Measurements from ENCODE around the gene PERM1. TPM values are rescaled to one million over a fixed set of nuclear protein-coding genes. Genes with fewer than 3 reads are reported as not detected.

PERM1 gene
- total and polyA plus RNA-seq, 5 experiments from 2014 or later = not detected

- peaks cover 17 to 30% (median 20%) of the 10 kb centered on the region in 4 donors for H3K4me1 Mint-ChIP-seq
- H3K36me3 Mint-ChIP-seq = peaks cover 0 to 4% (median 0%) of the 10 kb centered on the region in 3 donors
- ATAC-seq (peak in 1 of 2 donors; percentile 4), DNase-seq (no peak)
- peaks cover 13 to 62% (median 25%) of the 10 kb centered on the region in 5 donors for H3K27me3 Mint-ChIP-seq
- H3K9me3 Mint-ChIP-seq = no peaks in the 10 kb centered on the region
- POLR2A ChIA-PET = interaction anchor here (0.7 to 3.6 kb wide), 2 partner anchors 13 to 17 kb away, joined by 3 to 26 read pairs; partner anchors contain the start of gene ISG15
- peak overlapping the region in 8 of 10 donors; percentile 76 to 96 (median 91) for H3K27ac Mint-ChIP-seq
- peak overlapping the region; percentile 50 to 85 (median 76) for H3K4me3 Mint-ChIP-seq
These were observed 19.3 kb upstream of the PERM1 start for GRCh38 chr1:1001057-1001783.

GRCh38 chr1:1000357-1001056 lies 18.6 kb upstream of the PERM1 start:
- Mint-ChIP-seq H3K9me3 (no peaks in the 10 kb centered on the region), H3K4me3 (peak overlapping the region; percentile 50 to 85 (median 76)), H3K36me3 (peaks cover 0 to 4% (median 0%) of the 10 kb centered on the region in 3 donors), H3K27me3 (peaks cover 13 to 61% (median 26%) of the 10 kb centered on the region in 5 donors), H3K4me1 (peaks cover 19 to 38% (median 24%) of the 10 kb centered on the region in 4 donors), H3K27ac (peak overlapping the region in 8 of 10 donors; percentile 76 to 96 (median 91))
- DNase-seq (peak; percentile 64 to 88 (median 76)), ATAC-seq (peak; percentile 20 to 58)
- POLR2A ChIA-PET = interaction anchor here (0.7 to 3.6 kb wide), 2 partner anchors 14 to 16 kb away, joined by 3 to 26 read pairs; partner anchors contain the start of gene ISG15

- DNase-seq = peak in 7 of 10 donors; percentile 44 to 57 (median 50)
- Mint-ChIP-seq H3K36me3 (no peaks in the 10 kb centered on the region), H3K4me3 (peak within 1 kb of the TSS; percentile 60 to 85 (median 76)), H3K27ac (peak within 1 kb of the TSS in 8 of 10 donors; percentile 76 to 96 (median 91)), H3K27me3 (peaks cover 7 to 56% (median 24%) of the 10 kb centered on the region in 5 donors), H3K4me1 (peaks cover 14 to 32% (median 21%) of the 10 kb centered on the region in 4 donors), H3K9me3 (no peaks in the 10 kb centered on the region)
- POLR2A ChIA-PET = no interaction called here
- ATAC-seq = peak; percentile 43 to 56
These were observed 17.9 kb upstream of the PERM1 start, which contains the start of gene HES4 for GRCh38 chr1:999725-1000356. Gene HES4 (minus strand): TSS chr1:1000097. CDS start chr1:999973, 124 bp downstream.

- POLR2A ChIA-PET = no interaction called here
- Mint-ChIP-seq H3K27ac (peak overlapping the region in 1 of 10 donors; percentile 43), H3K4me1 (peaks cover 9 to 27% (median 18%) of the 10 kb centered on the region in 4 donors), H3K27me3 (peaks cover 4 to 50% (median 19%) of the 10 kb centered on the region in 5 donors), H3K36me3 (no peaks in the 10 kb centered on the region), H3K4me3 (peak overlapping the region in 7 of 10 donors; percentile 33 to 79 (median 60)), H3K9me3 (no peaks in the 10 kb centered on the region)
- ATAC-seq (peak; percentile 24 to 33), DNase-seq (peak in 3 of 10 donors; percentile 25 to 41 (median 34))
These were observed 17.3 kb upstream of the PERM1 start for GRCh38 chr1:998995-999724.

- Mint-ChIP-seq H3K4me3 (peak overlapping the region in 3 of 10 donors; percentile 36 to 79 (median 53)), H3K27me3 (peaks cover 4 to 47% (median 19%) of the 10 kb centered on the region in 5 donors), H3K27ac (no peak overlapping the region), H3K9me3 (no peaks in the 10 kb centered on the region), H3K36me3 (no peaks in the 10 kb centered on the region), H3K4me1 (peaks cover 9 to 27% (median 18%) of the 10 kb centered on the region in 4 donors)
- POLR2A ChIA-PET = no interaction called here
- ATAC-seq (peak in 1 of 2 donors; percentile 5), DNase-seq (peak in 2 of 10 donors; percentile 21 to 24)
These were observed 16.8 kb upstream of the PERM1 start for GRCh38 chr1:998745-998994.

GRCh38 chr1:997993-998744 lies 16.3 kb upstream of the PERM1 start:
- no peak overlapping the region for H3K27ac Mint-ChIP-seq
- H3K4me3 Mint-ChIP-seq = peak overlapping the region in 4 of 10 donors; percentile 55 to 79 (median 62)
- ATAC-seq (no peak), DNase-seq (no peak)
- H3K9me3 Mint-ChIP-seq = no peaks in the 10 kb centered on the region
- peaks cover 9 to 27% (median 18%) of the 10 kb centered on the region in 4 donors for H3K4me1 Mint-ChIP-seq
- peaks cover 2 to 42% (median 15%) of the 10 kb centered on the region in 5 donors for H3K27me3 Mint-ChIP-seq
- POLR2A ChIA-PET = interaction anchor here (1.4 kb wide), 1 partner anchor 35 kb away, joined by 4 read pairs; no protein-coding TSS in a partner anchor
- no peaks in the 10 kb centered on the region for H3K36me3 Mint-ChIP-seq

- POLR2A ChIA-PET = interaction anchor here (1.4 to 2.6 kb wide), 2 partner anchors 16 to 35 kb away, joined by 4 to 11 read pairs; partner anchors contain the start of gene ISG15
- H3K36me3 Mint-ChIP-seq = peaks cover 0 to 1% (median 0%) of the 10 kb centered on the region in 3 donors
- peaks cover 0 to 2% (median 0%) of the 10 kb centered on the region in 9 donors for H3K9me3 Mint-ChIP-seq
- H3K4me3 Mint-ChIP-seq = peak overlapping the region in 2 of 10 donors; percentile 33 to 37
- H3K4me1 Mint-ChIP-seq = peaks cover 9 to 27% (median 18%) of the 10 kb centered on the region in 4 donors
- H3K27ac Mint-ChIP-seq = no peak overlapping the region
- ATAC-seq (no peak), DNase-seq (no peak)
- peaks cover under 1 to 37% (median 10%) of the 10 kb centered on the region in 5 donors for H3K27me3 Mint-ChIP-seq
These were observed 15.8 kb upstream of the PERM1 start for GRCh38 chr1:997713-997992.

GRCh38 chr1:996851-997712 lies 15.2 kb upstream of the PERM1 start:
- Mint-ChIP-seq H3K27ac (peak overlapping the region in 3 of 10 donors; percentile 56 to 81 (median 72)), H3K27me3 (peaks cover 4 to 32% (median 10%) of the 10 kb centered on the region in 5 donors), H3K36me3 (peaks cover 0 to 4% (median 3%) of the 10 kb centered on the region in 3 donors), H3K9me3 (peaks cover 0 to 7% (median 0%) of the 10 kb centered on the region in 9 donors), H3K4me3 (peak overlapping the region in 6 of 10 donors; percentile 28 to 45 (median 35)), H3K4me1 (peaks cover 9 to 27% (median 17%) of the 10 kb centered on the region in 4 donors)
- POLR2A ChIA-PET = interaction anchor here (0.6 to 2.6 kb wide), 3 partner anchors 17 to 36 kb away, joined by 3 to 11 read pairs (median 4); partner anchors contain the start of gene ISG15
- DNase-seq (no peak), ATAC-seq (no peak)

GRCh38 chr1:995665-996633 lies 14.1 kb upstream of the PERM1 start:
- Mint-ChIP-seq H3K4me1 (peaks cover 9 to 30% (median 14%) of the 10 kb centered on the region in 4 donors), H3K9me3 (peaks cover 0 to 13% (median 0%) of the 10 kb centered on the region in 9 donors), H3K4me3 (peak overlapping the region in 6 of 10 donors; percentile 39 to 65 (median 48)), H3K36me3 (peaks cover 0 to 4% (median 3%) of the 10 kb centered on the region in 3 donors), H3K27ac (peak overlapping the region in 2 of 10 donors; percentile 5 to 52), H3K27me3 (peaks cover 4 to 25% (median 7%) of the 10 kb centered on the region in 5 donors)
- ATAC-seq (no peak), DNase-seq (peak in 2 of 10 donors; percentile 25 to 26)
- POLR2A ChIA-PET = interaction anchor here (0.6 to 2.6 kb wide), 2 partner anchors 18 to 23 kb away, joined by 3 to 11 read pairs; partner anchors contain the start of gene ISG15

Data from naive thymus-derived CD8-positive, alpha-beta T cell (primary cell).